Stomach (tissue), 4 donors: Measurements from ENCODE around the gene SP3.

ENCODE experiments used
- CTCF ChIP-seq, 7 experiments: fragments of 450-650 bp in 4 of 7; fragments of 200-600 bp in 3 of 7; sonication (generic) in 3 of 7; IDR thresholded peaks; one replicate each; pipeline ENCODE4 v1.5.1; 2016 to 2019; ENCODE audit warnings: antibody characterized with exemption in 7 of 7, control low read depth in 2 of 7, mild to moderate bottlenecking in 1 of 7
- POLR2AphosphoS5 ChIP-seq, 3 donors: sonication (generic); formaldehyde crosslinking; IDR thresholded peaks; one replicate each; pipeline ENCODE4 v1.6.1; 2016; ENCODE audit warnings: antibody characterized with exemption in 3 of 3

GRCh38 chr2:173942861-173943523 is 22.2 kb downstream of the SP3 start:
- TF ChIP-seq CTCF (IDR thresholded peaks at IDR 0.05): no peak
- no peak for TF ChIP-seq POLR2AphosphoS5 (IDR thresholded peaks at IDR 0.05)
